BLaER1 treated with 17β-estradiol and CSF1 and Interleukin-3, amounts not matched to agents 10 nM and 100 nM (cell line): ENCODE data around the gene SDF4.

Source experiments
- H3K27ac ChIP-seq, 11 experiments: shearing (Covaris generic); formaldehyde crosslinking; 2 replicates each; pipeline ENCODE4 v1.8.1; 2022
- H3K27me3 ChIP-seq, 11 experiments: shearing (Covaris generic); formaldehyde crosslinking; 2 replicates each; pipeline ENCODE4 v1.8.1; 2022
- H3K36me3 ChIP-seq, 11 experiments: shearing (Covaris generic); formaldehyde crosslinking; 2 replicates each; pipeline ENCODE4 v1.8.1; 2022
- H3K4me1 ChIP-seq, 10 experiments: shearing (Covaris generic); formaldehyde crosslinking; 2 replicates each; pipeline ENCODE4 v1.8.1; 2022
- H3K4me2 ChIP-seq, 11 experiments: shearing (Covaris generic); formaldehyde crosslinking; 2 replicates each; pipeline ENCODE4 v1.8.1; 2022
- H3K4me3 ChIP-seq, 10 experiments: shearing (Covaris generic); formaldehyde crosslinking; 2 replicates each; pipeline ENCODE4 v1.8.1; 2022
- H3K9ac ChIP-seq, 11 experiments: shearing (Covaris generic); formaldehyde crosslinking; 2 replicates each; pipeline ENCODE4 v1.8.1; 2022
- H3K9me3 ChIP-seq, 11 experiments: shearing (Covaris generic); formaldehyde crosslinking; replicated peaks in 1 of 11; 2 replicates each; pipeline ENCODE4 v1.8.1; 2022
- H4K20me1 ChIP-seq, 11 experiments: shearing (Covaris generic); formaldehyde crosslinking; 2 replicates each; pipeline ENCODE4 v1.8.1; 2022
- Cebpa-rat ChIP-seq, 11 experiments: shearing (Covaris generic); IDR thresholded peaks; 2 replicates each; pipeline ENCODE4 v1.8.1; 2022

The SDF4 gene

GRCh38 chr1:1206966-1207531 lies 24.8 kb downstream of the SDF4 start:
- TF ChIP-seq Cebpa-rat (IDR thresholded peaks at IDR 0.05), result no peak
- Histone ChIP-seq H3K4me3 (peak overlapping the region in 8 of 10 experiments; percentile 1 to 61 (median 49); a peak in 12 of 20 replicates), H4K20me1 (peaks cover 0 to 66% (median 41%) of the 10 kb centered on the region in 11 experiments; a peak in 16 of 22 replicates), H3K27me3 (peaks cover 20 to 70% (median 37%) of the 10 kb centered on the region in 11 experiments), H3K27ac (peak overlapping the region in 1 of 11 experiments; percentile 18; a peak in 1 of 22 replicates), H3K4me1 (peaks cover 69 to 74% (median 72%) of the 10 kb centered on the region in 10 experiments), H3K9ac (peak overlapping the region in 2 of 11 experiments; percentile 23 to 55; a peak in 1 of 22 replicates), H3K9me3 (no peaks in the 10 kb centered on the region; a peak in 1 of 22 replicates), H3K36me3 (no peaks in the 10 kb centered on the region), H3K4me2 (peak overlapping the region; percentile 90 to 99 (median 97))

- H3K4me2 ChIP-seq, result peak within 1 kb of the TSS; percentile 90 to 99 (median 97)
- no peak for TF ChIP-seq Cebpa-rat (IDR thresholded peaks at IDR 0.05)
- H3K4me1 ChIP-seq, result peaks cover 63 to 69% (median 66%) of the 10 kb centered on the region in 10 experiments
- peak within 1 kb of the TSS; percentile 1 to 61 (median 46); a peak in 19 of 20 replicates for H3K4me3 ChIP-seq
- peaks cover 22 to 66% (median 39%) of the 10 kb centered on the region in 11 experiments for H3K27me3 ChIP-seq
- H3K9ac ChIP-seq, result peak within 1 kb of the TSS in 10 of 11 experiments; percentile 21 to 69 (median 56); a peak in 17 of 22 replicates
- peak within 1 kb of the TSS in 2 of 11 experiments; percentile 3 to 18; a peak in 2 of 22 replicates for H3K27ac ChIP-seq
- no peaks in the 10 kb centered on the region for H3K36me3 ChIP-seq
- peaks cover 0 to 60% (median 36%) of the 10 kb centered on the region in 11 experiments; a peak in 16 of 22 replicates for H4K20me1 ChIP-seq
- H3K9me3 ChIP-seq, result no peaks in the 10 kb centered on the region; a peak in 1 of 22 replicates
Observed at GRCh38 chr1:1206376-1206965, 25.3 kb downstream of the SDF4 start, which contains the start of gene TNFRSF18. TSS of gene TNFRSF18 (minus strand) at chr1:1206592. CDS start at chr1:1206571, 21 bp downstream.

- Histone ChIP-seq H3K9me3 (no peaks in the 10 kb centered on the region; a peak in 1 of 22 replicates), H4K20me1 (peaks cover 0 to 54% (median 31%) of the 10 kb centered on the region in 11 experiments; a peak in 16 of 22 replicates), H3K27ac (0 out of 22 replicates have a peak overlapping the region, but pooled peaks of 1 of the 11 experiments have one; percentile 3), H3K4me3 (peak overlapping the region; percentile 1 to 61 (median 46); a peak in 19 of 20 replicates), H3K36me3 (no peaks in the 10 kb centered on the region), H3K27me3 (peaks cover 25 to 72% (median 45%) of the 10 kb centered on the region in 11 experiments), H3K4me1 (peaks cover 57 to 63% (median 61%) of the 10 kb centered on the region in 10 experiments), H3K4me2 (peak overlapping the region; percentile 90 to 99 (median 97)), H3K9ac (peak overlapping the region in 10 of 11 experiments; percentile 21 to 69 (median 56); a peak in 17 of 22 replicates)
- no peak for TF ChIP-seq Cebpa-rat (IDR thresholded peaks at IDR 0.05)
Observed at GRCh38 chr1:1205769-1206375, 25.9 kb downstream of the SDF4 start.

- Histone ChIP-seq H3K36me3 (no peaks in the 10 kb centered on the region), H3K9ac (peak overlapping the region in 6 of 11 experiments; percentile 51 to 69 (median 58); a peak in 8 of 22 replicates), H3K27ac (no peak overlapping the region), H3K4me2 (peak overlapping the region; percentile 90 to 99 (median 97)), H3K9me3 (no peaks in the 10 kb centered on the region; a peak in 1 of 22 replicates), H4K20me1 (peaks cover 0 to 47% (median 30%) of the 10 kb centered on the region in 11 experiments; a peak in 16 of 22 replicates), H3K4me1 (peaks cover 56 to 62% (median 61%) of the 10 kb centered on the region in 10 experiments), H3K4me3 (peak overlapping the region in 5 of 10 experiments; percentile 39 to 57 (median 48); a peak in 7 of 20 replicates), H3K27me3 (peaks cover 32 to 74% (median 44%) of the 10 kb centered on the region in 11 experiments)
- no peak for TF ChIP-seq Cebpa-rat (IDR thresholded peaks at IDR 0.05)
Observed at GRCh38 chr1:1204998-1205768, 26.6 kb downstream of the SDF4 start.

- peaks cover 35 to 71% (median 45%) of the 10 kb centered on the region in 11 experiments for H3K27me3 ChIP-seq
- no peak overlapping the region for H3K27ac ChIP-seq
- H3K4me3 ChIP-seq, result no peak overlapping the region
- TF ChIP-seq Cebpa-rat (IDR thresholded peaks at IDR 0.05), result no peak
- H3K4me1 ChIP-seq, result peaks cover 49 to 62% (median 59%) of the 10 kb centered on the region in 10 experiments
- H3K36me3 ChIP-seq, result no peaks in the 10 kb centered on the region
- H3K9ac ChIP-seq, result no peak overlapping the region
- peak overlapping the region; percentile 90 to 99 (median 97); a peak in 14 of 22 replicates for H3K4me2 ChIP-seq
- peaks cover 0 to 41% (median 26%) of the 10 kb centered on the region in 11 experiments; a peak in 16 of 22 replicates for H4K20me1 ChIP-seq
- no peaks in the 10 kb centered on the region; a peak in 1 of 22 replicates for H3K9me3 ChIP-seq
Observed at GRCh38 chr1:1204425-1204920, 27.3 kb downstream of the SDF4 start.

- no peak for TF ChIP-seq Cebpa-rat (IDR thresholded peaks at IDR 0.05)
- peaks cover 0 to 36% (median 19%) of the 10 kb centered on the region in 11 experiments; a peak in 15 of 22 replicates for H4K20me1 ChIP-seq
- no peak overlapping the region for H3K9ac ChIP-seq
- no peak overlapping the region for H3K27ac ChIP-seq
- peaks cover 30 to 66% (median 41%) of the 10 kb centered on the region in 11 experiments for H3K27me3 ChIP-seq
- no peaks in the 10 kb centered on the region; a peak in 1 of 22 replicates for H3K9me3 ChIP-seq
- no peaks in the 10 kb centered on the region for H3K36me3 ChIP-seq
- H3K4me3 ChIP-seq, result no peak overlapping the region
- H3K4me1 ChIP-seq, result peaks cover 42 to 60% (median 53%) of the 10 kb centered on the region in 10 experiments
- no peak overlapping the region for H3K4me2 ChIP-seq
Observed at GRCh38 chr1:1203561-1204424, 28.0 kb downstream of the SDF4 start.

- Histone ChIP-seq H4K20me1 (peaks cover 0 to 32% (median 19%) of the 10 kb centered on the region in 11 experiments; a peak in 14 of 22 replicates), H3K4me1 (peaks cover 35 to 56% (median 47%) of the 10 kb centered on the region in 10 experiments), H3K4me3 (no peak overlapping the region), H3K9ac (no peak overlapping the region), H3K27me3 (peaks cover 30 to 66% (median 41%) of the 10 kb centered on the region in 11 experiments), H3K36me3 (no peaks in the 10 kb centered on the region), H3K4me2 (no peak overlapping the region), H3K27ac (no peak overlapping the region), H3K9me3 (no peaks in the 10 kb centered on the region; a peak in 1 of 22 replicates)
- no peak for TF ChIP-seq Cebpa-rat (IDR thresholded peaks at IDR 0.05)
Observed at GRCh38 chr1:1202831-1203560, 28.8 kb downstream of the SDF4 start.
